Heart right ventricle (tissue), 16 donors: ENCODE data around the gene SERPINA1. TPM values are rescaled to one million over a fixed set of nuclear protein-coding genes. Genes with fewer than 3 reads are reported as not detected.

Experiments
- ATAC-seq, 8 donors: fragments of 200-7000 bp; cut with Tn5 transposase; one replicate each; pipeline ENCODE4 v1.9.1; 2020; ENCODE audit warnings: mild to moderate bottlenecking in 8 of 8, moderate library complexity in 8 of 8, moderate number of reproducible peaks in 1 of 8
- DNase-seq, 2 donors: peaks; one replicate each; pipeline ENCODE4 v3.0.0-alpha.2; 2020
- H3K27ac ChIP-seq, 10 donors: fragments of 200-600 bp; sonication (generic) in 2 of 10; one replicate each; pipeline versions ENCODE4 v1.5.0 to v1.8.0; 2020 to 2022; ENCODE audit warnings: mild to moderate bottlenecking in 3 of 10
- H3K27me3 ChIP-seq, 7 donors: fragments of 200-600 bp; one replicate each; pipeline ENCODE4 v1.8.0; 2021 to 2022; ENCODE audit warnings: mild to moderate bottlenecking in 2 of 7
- H3K36me3 ChIP-seq, 9 donors: fragments of 200-600 bp; sonication (generic) in 1 of 9; one replicate each; pipeline versions ENCODE4 v1.5.0 to v1.8.0; 2020 to 2022; ENCODE audit warnings: mild to moderate bottlenecking in 2 of 9
- H3K4me1 ChIP-seq, 9 donors: fragments of 200-600 bp; sonication (generic) in 1 of 9; one replicate each; pipeline versions ENCODE4 v1.5.0 to v1.8.0; 2020 to 2022; ENCODE audit warnings: mild to moderate bottlenecking in 4 of 9
- H3K4me3 ChIP-seq, 10 donors: fragments of 200-600 bp; sonication (generic) in 2 of 10; one replicate each; pipeline versions ENCODE4 v1.5.0 to v1.8.0; 2020 to 2022; ENCODE audit warnings: mild to moderate bottlenecking in 7 of 10, moderate library complexity in 2 of 10
- H3K9me3 ChIP-seq, 11 donors: fragments of 200-600 bp in 10 of 11; sonication (generic) in 2 of 11; one replicate each; pipeline versions ENCODE4 v1.5.0 to v1.8.0; 2013 to 2022; ENCODE audit warnings: mild to moderate bottlenecking in 2 of 11, control low read depth in 1 of 11, moderate library complexity in 1 of 11
- CTCF ChIP-seq, 9 donors: fragments of 200-600 bp; sonication (generic) in 2 of 9; IDR thresholded peaks; one replicate each; pipeline versions ENCODE4 v1.5.0 to v1.8.0; 2021 to 2022; ENCODE audit warnings: antibody characterized with exemption in 9 of 9, mild to moderate bottlenecking in 5 of 9, moderate library complexity in 1 of 9
- WGBS, 2 donors: extraction: QIAGEN DNeasy Blood & Tissue Kit; methylation state at CpG; one replicate each; pipeline ENCODE4 v1.1.7; 2013; ENCODE audit warnings: inconsistent platforms in 1 of 2; 5-methylcytosine and 5-hydroxymethylcytosine counted together
- intact Hi-C, 10 donors: fragments of 100-400 bp; cut with DNase I; formaldehyde crosslinking; loops; one replicate each; pipeline versions ENCODE4 v1.11.1 to v1.14.2; 2022
- polyA plus RNA-seq, 2 donors: library from polyadenylated mRNA; stranded (reverse); fragments of 200-250 nt; gene quantifications; one replicate each; pipeline ENCODE4 v1.2.3, GENCODE V29; 2013
- total RNA-seq, 10 donors: library from RNA; stranded (reverse); fragmentation: NEBNext Ultra II Directional in 3 of 10; extraction: Animal tissue kit (Norgen Biotek cat#: 25700) in 3 of 10; gene quantifications; one replicate each; pipeline versions ENCODE4 v1.2.1 to v1.2.4, GENCODE V29; 2021 to 2023
- donor health status: Arrhythmogenic right ventricular cardiomyopathy.
- donor health status: ischemic (EF 13 %, LVEDD 7.1; RV severe dilation, severe dysfunction).
- donor health status: healthy with polysubstance abuse.
- donor health status: DM: no; HTN: yes; CAD: no.
- donor health status: DM: no; HTN: no; CAD: no.
- donor health status: ischemic (EF 25% LVEDD 6.9; RV normal size, moderate dysfunction).
- donor health status: ischemic (EF 25% LVEDD 5.7; RV mildly dilated, moderate dysfunction).
- donor health status: healthy.
- donor health status: DM: yes; HTN: yes; CAD: no.
- donor health status: Ischemic cardiomyopathy.
- donor health status: ischemic (EF 35%, LVEDD 5.7; RV mildly dilated, moderate dysfunction).
- donor health status: nonischemic (EF 11% LVEDD 7.7; RV severe dilation, severe dysfunction).
- donor health status: DM: yes; HTN: yes; CAD: no.
- donor health status: PGD.
- donor health status: ischemic (EF 29% LVEDD 5.4; RV normal size, mild dysfunction).
- donor health status: nonischemic (EF 23%, LVEDD 6.1; RV moderate dilation, normal function).

The SERPINA1 gene
- total and polyA plus RNA-seq, 12 donors: 1.1 to 38.3 (median 3.8) TPM

- ATAC-seq (no peak), DNase-seq (no peak)
- 64 to 81% methylated on average over 4 of the region's 4 CpGs for WGBS, 2 donors
- no peak for TF ChIP-seq CTCF (IDR thresholded peaks at IDR 0.05)
- no peaks in the 10 kb centered on the region for H3K4me1 ChIP-seq
- intact Hi-C loops: no loop called here
- H3K27ac ChIP-seq: no peak overlapping the region
- no peak overlapping the region for H3K4me3 ChIP-seq
- H3K36me3 ChIP-seq: no peaks in the 10 kb centered on the region
- no peaks in the 10 kb centered on the region for H3K9me3 ChIP-seq
- peaks cover 0 to 8% (median 6%) of the 10 kb centered on the region in 7 donors for H3K27me3 ChIP-seq
Observed at GRCh38 chr14:94334872-94335271, 53.5 kb downstream of the SERPINA1 start.

- H3K27me3 ChIP-seq: peaks cover 0 to 8% (median 6%) of the 10 kb centered on the region in 7 donors
- ATAC-seq: no peak
- intact Hi-C loops: no loop called here
- no peaks in the 10 kb centered on the region for H3K4me1 ChIP-seq
- no peak for TF ChIP-seq CTCF (IDR thresholded peaks at IDR 0.05)
- no peak for DNase-seq
- H3K4me3 ChIP-seq: no peak overlapping the region
- H3K27ac ChIP-seq: no peak overlapping the region
- no peaks in the 10 kb centered on the region for H3K9me3 ChIP-seq
- no peaks in the 10 kb centered on the region for H3K36me3 ChIP-seq
Observed at GRCh38 chr14:94332587-94332986, 55.8 kb downstream of the SERPINA1 start.

GRCh38 chr14:94332063-94332583 is 56.3 kb downstream of the SERPINA1 start:
- ATAC-seq (no peak), DNase-seq (no peak)
- no peak for TF ChIP-seq CTCF (IDR thresholded peaks at IDR 0.05)
- Histone ChIP-seq H3K4me1 (no peaks in the 10 kb centered on the region), H3K36me3 (no peaks in the 10 kb centered on the region), H3K27me3 (peaks cover 0 to 8% (median 6%) of the 10 kb centered on the region in 7 donors), H3K27ac (no peak overlapping the region), H3K4me3 (no peak overlapping the region), H3K9me3 (no peaks in the 10 kb centered on the region)
- 64 to 67% methylated on average over 7 of the region's 7 CpGs for WGBS, 2 donors
- intact Hi-C loops: no loop called here

GRCh38 chr14:94331462-94331861 is 56.9 kb downstream of the SERPINA1 start:
- no peak for ATAC-seq
- no peaks in the 10 kb centered on the region for H3K36me3 ChIP-seq
- WGBS, 2 donors: 87 to 94% methylated on average over 5 of the region's 5 CpGs
- no peak for TF ChIP-seq CTCF (IDR thresholded peaks at IDR 0.05)
- H3K27ac ChIP-seq: no peak overlapping the region
- no peak overlapping the region for H3K4me3 ChIP-seq
- no peaks in the 10 kb centered on the region for H3K4me1 ChIP-seq
- peaks cover 0 to 8% (median 6%) of the 10 kb centered on the region in 7 donors for H3K27me3 ChIP-seq
- peaks cover 0 to 5% (median 0%) of the 10 kb centered on the region in 11 donors for H3K9me3 ChIP-seq
- intact Hi-C loops: no loop called here
- DNase-seq: no peak
